DND-41 (cell line): ENCODE data around the gene CHM.

Experiments used
- ATAC-seq: fragments of 200-7000 bp; cut with Tn5 transposase; 3 replicates; pipeline ENCODE4 v1.9.1; 2021; ENCODE audit warnings: low read depth; ENCODE audit not compliant: insufficient read depth
- DNase-seq: peaks from one replicate; pipeline ENCODE4 v3.0.0-alpha.2; 2020
- H2AFZ ChIP-seq: 2 replicates; pipeline ENCODE4 v1.6.0; 2012; ENCODE audit warnings: low read depth, low read length
- H3K27ac ChIP-seq: 2 replicates; pipeline ENCODE4 v1.5.1; 2012; ENCODE audit warnings: low read length, inconsistent platforms
- H3K27me3 ChIP-seq: fragments of 200-600 bp; sonication (generic); 2 replicates; pipeline ENCODE4 v1.6.0; 2012; ENCODE audit warnings: low read length, mild to moderate bottlenecking, inconsistent platforms; ENCODE audit not compliant: insufficient read depth, poor library complexity
- H3K36me3 ChIP-seq: 2 replicates; pipeline ENCODE4 v1.5.1; 2012; ENCODE audit warnings: low read length, inconsistent platforms; ENCODE audit not compliant: insufficient read depth
- H3K4me1 ChIP-seq: 2 replicates; pipeline ENCODE4 v1.5.1; 2012; ENCODE audit warnings: mild to moderate bottlenecking, low read length; ENCODE audit not compliant: insufficient read depth
- H3K4me2 ChIP-seq: 2 replicates; pipeline ENCODE4 v1.6.0; 2012; ENCODE audit warnings: mild to moderate bottlenecking, moderate library complexity, low read length, inconsistent platforms; ENCODE audit not compliant: insufficient read depth
- H3K4me3 ChIP-seq, 2 experiments: fragments of 200-600 bp in 1 of 2; shearing (Covaris generic) in 1 of 2; 2 replicates each; pipeline ENCODE4 v1.5.1; 2012 to 2016; ENCODE audit warnings: inconsistent platforms in 2 of 2, low read length in 2 of 2, mild to moderate bottlenecking in 2 of 2, low read depth in 1 of 2, moderate library complexity in 1 of 2
- H3K79me2 ChIP-seq: 2 replicates; pipeline ENCODE4 v1.6.0; 2012; ENCODE audit warnings: low read length, inconsistent platforms; ENCODE audit not compliant: insufficient read depth
- H3K9ac ChIP-seq: 2 replicates; pipeline ENCODE4 v1.6.0; 2012; ENCODE audit warnings: low read depth, mild to moderate bottlenecking, inconsistent platforms, low read length, moderate library complexity
- H3K9me3 ChIP-seq: 2 replicates; pipeline ENCODE4 v1.5.1; 2012; ENCODE audit warnings: low read length, moderate library complexity, mild to moderate bottlenecking, inconsistent platforms; ENCODE audit not compliant: insufficient read depth, severe bottlenecking
- H4K20me1 ChIP-seq: 2 replicates; pipeline ENCODE4 v1.6.0; 2012; ENCODE audit warnings: low read length; ENCODE audit not compliant: insufficient read depth
- EZH2 ChIP-seq: IDR thresholded peaks from 3 replicates; pipeline ENCODE4 v1.6.1; 2012; ENCODE audit warnings: borderline replicate concordance, low read depth, mild to moderate bottlenecking, moderate library complexity, low read length, inconsistent platforms; ENCODE audit not compliant: severe bottlenecking
- TF ChIP-seq, protein P1 (sequence below): IDR thresholded peaks from 2 replicates; pipeline ENCODE4 v1.5.1; 2012; ENCODE audit warnings: borderline replicate concordance, low read length, moderate library complexity, mild to moderate bottlenecking; ENCODE audit not compliant: poor library complexity, severe bottlenecking; ENCODE audit errors: extremely low read depth

CHM gene

DNA sequence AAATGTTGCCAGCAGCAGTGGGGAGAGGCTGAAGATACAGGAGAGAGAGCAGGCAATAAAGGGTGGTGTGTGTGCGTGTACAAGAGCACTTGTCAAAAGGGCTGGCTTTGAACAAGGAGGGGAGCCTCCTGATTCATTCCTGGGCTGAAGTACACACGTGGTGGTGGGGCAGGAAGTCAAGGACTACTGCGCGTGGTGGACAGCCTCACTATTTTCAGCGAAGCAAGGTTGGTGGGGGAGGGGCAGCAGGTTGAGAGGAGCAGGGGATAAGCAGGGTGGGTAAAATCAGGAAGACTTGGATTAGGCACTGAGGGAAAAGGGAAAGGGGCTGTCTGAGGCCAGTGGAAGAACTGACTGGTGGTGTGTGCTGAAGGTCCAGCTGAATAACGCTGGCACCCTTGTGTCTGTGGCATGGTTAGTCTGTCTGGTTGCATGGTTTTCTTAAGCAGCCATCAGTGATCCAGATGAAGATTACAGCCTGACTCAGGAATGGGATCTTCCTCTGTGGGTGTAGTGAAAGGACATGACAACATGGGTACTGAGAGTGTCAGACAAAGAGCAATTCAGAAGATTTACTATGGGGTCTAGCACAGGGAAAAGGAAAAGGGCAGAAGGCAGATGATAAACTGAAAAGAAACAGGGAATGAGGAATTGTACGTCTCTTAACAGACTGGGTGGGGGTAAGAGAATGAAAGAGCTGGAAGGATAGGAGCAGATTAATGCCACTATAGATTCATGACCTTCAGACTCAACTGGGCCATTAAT, 149.8 kb downstream of the CHM start:
- ATAC-seq (no peak), DNase-seq (no peak)
- Histone ChIP-seq H3K9me3 (no peaks in the 10 kb centered on the region), H4K20me1 (no peaks in the 10 kb centered on the region), H2AFZ (no peak overlapping the region), H3K36me3 (peaks cover 14% of the 10 kb centered on the region), H3K4me1 (no peaks in the 10 kb centered on the region), H3K79me2 (no peaks in the 10 kb centered on the region), H3K27ac (no peak overlapping the region), H3K4me2 (no peak overlapping the region), H3K27me3 (no peaks in the 10 kb centered on the region), H3K4me3 (no peak overlapping the region), H3K9ac (no peak overlapping the region)
- TF ChIP-seq EZH2, result no peak
- TF ChIP-seq, protein P1, sequence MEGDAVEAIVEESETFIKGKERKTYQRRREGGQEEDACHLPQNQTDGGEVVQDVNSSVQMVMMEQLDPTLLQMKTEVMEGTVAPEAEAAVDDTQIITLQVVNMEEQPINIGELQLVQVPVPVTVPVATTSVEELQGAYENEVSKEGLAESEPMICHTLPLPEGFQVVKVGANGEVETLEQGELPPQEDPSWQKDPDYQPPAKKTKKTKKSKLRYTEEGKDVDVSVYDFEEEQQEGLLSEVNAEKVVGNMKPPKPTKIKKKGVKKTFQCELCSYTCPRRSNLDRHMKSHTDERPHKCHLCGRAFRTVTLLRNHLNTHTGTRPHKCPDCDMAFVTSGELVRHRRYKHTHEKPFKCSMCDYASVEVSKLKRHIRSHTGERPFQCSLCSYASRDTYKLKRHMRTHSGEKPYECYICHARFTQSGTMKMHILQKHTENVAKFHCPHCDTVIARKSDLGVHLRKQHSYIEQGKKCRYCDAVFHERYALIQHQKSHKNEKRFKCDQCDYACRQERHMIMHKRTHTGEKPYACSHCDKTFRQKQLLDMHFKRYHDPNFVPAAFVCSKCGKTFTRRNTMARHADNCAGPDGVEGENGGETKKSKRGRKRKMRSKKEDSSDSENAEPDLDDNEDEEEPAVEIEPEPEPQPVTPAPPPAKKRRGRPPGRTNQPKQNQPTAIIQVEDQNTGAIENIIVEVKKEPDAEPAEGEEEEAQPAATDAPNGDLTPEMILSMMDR, result no peak

GRCh38 chrX:85882601-85883000, 164.8 kb downstream of the CHM start:
- Histone ChIP-seq H3K36me3 (no peaks in the 10 kb centered on the region; the same call in 1 of the 2 replicates), H4K20me1 (no peaks in the 10 kb centered on the region), H2AFZ (no peak overlapping the region), H3K4me1 (no peaks in the 10 kb centered on the region), H3K4me2 (no peak overlapping the region), H3K4me3 (no peak overlapping the region), H3K79me2 (no peaks in the 10 kb centered on the region), H3K27me3 (no peaks in the 10 kb centered on the region), H3K27ac (no peak overlapping the region), H3K9ac (no peak overlapping the region), H3K9me3 (no peaks in the 10 kb centered on the region)
- DNase-seq (no peak), ATAC-seq (no peak)
- TF ChIP-seq EZH2, result no peak
- TF ChIP-seq, protein P1, result no peak

GRCh38 chrX:85870585-85870984, 176.8 kb downstream of the CHM start:
- Histone ChIP-seq H4K20me1 (no peaks in the 10 kb centered on the region), H3K9ac (no peak overlapping the region), H3K4me3 (no peak overlapping the region), H3K4me2 (no peak overlapping the region), H2AFZ (no peak overlapping the region), H3K4me1 (no peaks in the 10 kb centered on the region), H3K79me2 (no peaks in the 10 kb centered on the region), H3K36me3 (peaks cover 21% of the 10 kb centered on the region; the same call in 1 of the 2 replicates), H3K27me3 (no peaks in the 10 kb centered on the region), H3K27ac (no peak overlapping the region), H3K9me3 (no peaks in the 10 kb centered on the region)
- no peak for ATAC-seq
- DNase-seq, result no peak
- TF ChIP-seq, protein P1, result no peak
- no peak for TF ChIP-seq EZH2
